ENCODE measurements around the gene SPTBN1. TPM values are rescaled to one million over a fixed set of nuclear protein-coding genes. Genes with fewer than 3 reads are reported as not detected.

The SPTBN1 gene
- total and polyA plus RNA-seq, 2 of the 13 experiments (the other 11 are each of a cell fraction or from before 2014, with no cell fraction given) = 123 to 299 TPM

- peak overlapping the region; percentile 4; the same call in 1 of the 2 replicates for H3K9ac ChIP-seq (ENCODE audit: insufficient read depth, low read depth, low read length)
- no peak overlapping the region; a peak in 1 of 6 replicates for H3K4me3 ChIP-seq (replicated peaks in 1 of 3; ENCODE audit: insufficient read depth in 1 of 3, low read depth in 2 of 3, low read length in 3 of 3)
- POLR2A ChIA-PET = interaction anchor here (1.2 to 2.3 kb wide), 8 partner anchors 9 to 135 kb away, joined by 3 to 7 read pairs (median 5); no protein-coding TSS in a partner anchor
- H3K79me2 ChIP-seq (ENCODE audit: insufficient read depth, low read length) = no peaks in the 10 kb centered on the region
- H3K36me3 ChIP-seq (replicated peaks in 1 of 2; ENCODE audit: control insufficient read depth in 1 of 2, insufficient read depth in 2 of 2, low read length in 2 of 2) = peaks cover 29 to 80% of the 10 kb centered on the region in 2 experiments
- DNase-seq (ENCODE audit: low spot score) (peak; percentile 90), ATAC-seq (peak; percentile 70), FAIRE-seq (peak; percentile 89)
- H3K4me1 ChIP-seq (ENCODE audit: insufficient read depth, low read length) = peaks cover 100% of the 10 kb centered on the region
- peak overlapping the region; percentile 86 for H3K27ac ChIP-seq (ENCODE audit: extremely low read length, insufficient read depth, low read length)
- CTCF ChIA-PET (ENCODE audit: low intra/inter-chr PET ratio, low total read pairs) = interaction anchor here (2.1 kb wide), 1 partner anchor 38 kb away, joined by 11 read pairs; no protein-coding TSS in a partner anchor
- WGBS (ENCODE audit: low lambda C conversion rate) = 4% methylated on average over 6 of the region's 6 CpGs
- H4K20me1 ChIP-seq (ENCODE audit: insufficient read depth, low read length) = 0 out of 2 replicates have a peak, but pooled peaks cover 7% of the 10 kb centered on the region
- intact Hi-C loops (cut with micrococcal nuclease; ENCODE audit: unreplicated experiment) (loop anchor here (1.0 to 5.0 kb wide), 2 partner anchors 38 to 171 kb away; no protein-coding TSS in a partner anchor), in situ Hi-C loops (cut with HindIII; ENCODE audit: extremely low pct_ligation_motif_present, low pct_unique_long_range_greater_than_20kb) (no loop called here)
- no TSS peak for BruUV-seq (replicated peaks)
- no peaks in the 10 kb centered on the region for H3K27me3 ChIP-seq (ENCODE audit: control insufficient read depth in 1 of 2, insufficient read depth in 2 of 2, low read length in 2 of 2)
- no peak overlapping the region for H2AFZ ChIP-seq (ENCODE audit: low read length)
- H3K9me3 ChIP-seq (ENCODE audit: low read length) = no peaks in the 10 kb centered on the region
- peak overlapping the region; percentile 52 for H3K4me2 ChIP-seq (ENCODE audit: low read depth, low read length)
- TF ChIP-seq HDAC2 (CRISPR knock-in tag; IDR thresholded peaks at IDR 0.05) (peak; percentile 96), TRIM22 (IDR thresholded peaks at IDR 0.05) (no peak), ATF7 (IDR thresholded peaks at IDR 0.05) (no peak), ATF7 (CRISPR knock-in tag; IDR thresholded peaks at IDR 0.05) (no peak), HNRNPL (IDR thresholded peaks at IDR 0.05; ENCODE audit: low read depth, low read length) (no peak), ZNF652 (CRISPR knock-in tag; IDR thresholded peaks at IDR 0.05; ENCODE audit: borderline replicate concordance, low read depth) (peak; percentile 51; the same call in 1 of the 2 replicates), ZSCAN22 (CRISPR knock-in tag; IDR thresholded peaks at IDR 0.05) (no peak), GLMP (CRISPR knock-in tag; IDR thresholded peaks at IDR 0.05; ENCODE audit: borderline replicate concordance) (no peak), MAFG (CRISPR knock-in tag; IDR thresholded peaks at IDR 0.05) (no peak), ZNF382 (CRISPR knock-in tag; IDR thresholded peaks at IDR 0.05; ENCODE audit: borderline replicate concordance) (no peak), ZNF670 (CRISPR knock-in tag; IDR thresholded peaks at IDR 0.05; ENCODE audit: borderline replicate concordance) (no peak), BRF2 (CRISPR knock-in tag; IDR thresholded peaks at IDR 0.05) (0 out of 2 replicates have a peak, but pooled peaks have one; percentile 50), ZNF432 (CRISPR knock-in tag; IDR thresholded peaks at IDR 0.05; ENCODE audit: borderline replicate concordance) (no peak), ZNF34 (CRISPR knock-in tag; IDR thresholded peaks at IDR 0.05; ENCODE audit: borderline replicate concordance) (no peak), THRA (CRISPR knock-in tag; IDR thresholded peaks at IDR 0.05; ENCODE audit: borderline replicate concordance) (peak; percentile 88), FOSL2 (CRISPR knock-in tag; IDR thresholded peaks at IDR 0.05) (peak; percentile 58; the same call in 1 of the 2 replicates), ATF7-NPFF (CRISPR knock-in tag; IDR thresholded peaks at IDR 0.05; ENCODE audit: low read depth) (no peak), HCFC1 (IDR thresholded peaks at IDR 0.05; ENCODE audit: low read depth, low read length) (no peak)
Measured at GRCh38 chr2:54666634-54667265, 210.6 kb downstream of the SPTBN1 start.
